Prostate gland (tissue), 1 donor: ENCODE data around the gene MUC2.

Experiments used
- POLR2A ChIP-seq: fragments of 450-650 bp; IDR thresholded peaks from one replicate; pipeline ENCODE4 v1.6.1; 2016; ENCODE audit warnings: antibody characterized with exemption, mild to moderate bottlenecking
- POLR2AphosphoS5 ChIP-seq: sonication (generic); formaldehyde crosslinking; IDR thresholded peaks from one replicate; pipeline ENCODE4 v1.6.1; 2017; ENCODE audit warnings: antibody characterized with exemption

GRCh38 chr11:1048375-1049070, 26.2 kb upstream of the MUC2 start:
- TF ChIP-seq POLR2AphosphoS5 (no peak), POLR2A (no peak)
